Naive thymus-derived CD4-positive, alpha-beta T cell (primary cell): ENCODE data around the gene ACOX3. TPM values are rescaled to one million over a fixed set of nuclear protein-coding genes. Genes with fewer than 3 reads are reported as not detected.
"Not testable (repeated sequence)": the region's sequence is repeated elsewhere in the genome, so short reads cannot be mapped to it uniquely, and the experiment has no call there.

Experiments used
- ATAC-seq: fragments of 150-1000 bp; cut with Tn5 transposase; 2 replicates; pipeline ENCODE4 v1.10.0; 2021; ENCODE audit warnings: mild to moderate bottlenecking, moderate library complexity
- CTCF ChIA-PET: fragments of 350-600 bp; sonication (Branson Sonifier 250); formaldehyde crosslinking; loops from one replicate; lab custom pipeline; 2021; ENCODE audit warnings: antibody characterized with exemption; lab: Charles Lee
- POLR2A ChIA-PET: fragments of 350-600 bp; sonication (Branson Sonifier 250); formaldehyde crosslinking; loops from one replicate; lab custom pipeline; 2021; ENCODE audit warnings: antibody characterized with exemption, inconsistent platforms; lab: Charles Lee
- DNase-seq, 9 donors: peaks; one replicate each; pipeline versions ENCODE4 v3.0.0 to v3.0.0-alpha.2; 2020 to 2022; ENCODE audit warnings: mixed read lengths in 1 of 9
- H3K27ac ChIP-seq: one replicate; pipeline ENCODE4 v1.7.0; 2013; ENCODE audit warnings: mild to moderate bottlenecking, low read depth, low read length, moderate library complexity
- H3K27me3 ChIP-seq, 2 donors: one replicate each; pipeline ENCODE4 v1.7.0; 2013; ENCODE audit warnings: low read length in 2 of 2, mild to moderate bottlenecking in 2 of 2, moderate library complexity in 2 of 2; ENCODE audit not compliant: control insufficient read depth in 2 of 2, insufficient read depth in 2 of 2
- H3K36me3 ChIP-seq, 3 experiments: 1 replicate in 2 of 3; 2 replicates in 1 of 3; pipeline ENCODE4 v1.7.0; 2013; ENCODE audit warnings: low read length in 3 of 3, mild to moderate bottlenecking in 3 of 3, moderate library complexity in 1 of 3; ENCODE audit not compliant: insufficient read depth in 3 of 3, control insufficient read depth in 2 of 3
- H3K4me1 ChIP-seq, 2 donors: one replicate each; pipeline ENCODE4 v1.7.0; 2013; ENCODE audit warnings: low read length in 2 of 2, mild to moderate bottlenecking in 2 of 2, moderate library complexity in 1 of 2; ENCODE audit not compliant: control insufficient read depth in 2 of 2, insufficient read depth in 2 of 2
- H3K4me3 ChIP-seq: 2 replicates; pipeline ENCODE4 v1.7.0; 2013; ENCODE audit warnings: mild to moderate bottlenecking, low read length
- H3K9me3 ChIP-seq, 3 experiments: 1 replicate in 2 of 3; 2 replicates in 1 of 3; pipeline ENCODE4 v1.7.0; 2013; ENCODE audit warnings: low read length in 3 of 3; ENCODE audit not compliant: control insufficient read depth in 2 of 3
- H3K27ac Mint-ChIP-seq, 9 donors: one replicate each; pipeline ENCODE4 v1.8.0; 2020 to 2022; ENCODE audit warnings: mixed read lengths in 9 of 9, mild to moderate bottlenecking in 8 of 9, moderate library complexity in 5 of 9, inconsistent platforms in 2 of 9
- H3K27me3 Mint-ChIP-seq, 5 donors: one replicate each; pipeline ENCODE4 v1.8.0; 2021 to 2022; ENCODE audit warnings: mixed read lengths in 5 of 5, mild to moderate bottlenecking in 1 of 5
- H3K36me3 Mint-ChIP-seq, 5 donors: one replicate each; pipeline ENCODE4 v1.8.0; 2020 to 2022; ENCODE audit warnings: mixed read lengths in 5 of 5, mild to moderate bottlenecking in 3 of 5, inconsistent platforms in 1 of 5
- H3K4me1 Mint-ChIP-seq, 7 donors: one replicate each; pipeline ENCODE4 v1.8.0; 2020 to 2022; ENCODE audit warnings: mixed read lengths in 7 of 7, mild to moderate bottlenecking in 3 of 7, inconsistent platforms in 1 of 7
- H3K4me3 Mint-ChIP-seq, 10 donors: one replicate each; pipeline ENCODE4 v1.8.0; 2020 to 2022; ENCODE audit warnings: mild to moderate bottlenecking in 10 of 10, mixed read lengths in 10 of 10, moderate library complexity in 6 of 10, inconsistent platforms in 2 of 10
- H3K9me3 Mint-ChIP-seq, 11 donors: one replicate each; pipeline ENCODE4 v1.8.0; 2020 to 2022; ENCODE audit warnings: mixed read lengths in 11 of 11, mild to moderate bottlenecking in 4 of 11, inconsistent platforms in 1 of 11, moderate library complexity in 1 of 11
- intact Hi-C, 2 donors: fragments of 100-400 bp; cut with micrococcal nuclease; formaldehyde crosslinking; loops; one replicate each; pipeline ENCODE4 v1.15.1; 2023
- polyA plus RNA-seq, 2 donors: library from polyadenylated mRNA; unstranded; fragments of 300-500 nt; fragmentation: Illumina TruSeq; gene quantifications; one replicate each; pipeline ENCODE4 v1.2.3, GENCODE V29; 2021
- total RNA-seq, 6 experiments: library from RNA in 5 of 6; stranded (reverse) in 5 of 6; gene quantifications; 1 replicate in 5 of 6; 2 replicates in 1 of 6; pipeline ENCODE4 v1.2.3 and lab custom pipeline; 2021 to 2026

Gene ACOX3
- total and polyA plus RNA-seq, 7 experiments from 2014 or later: 10.9 to 20.5 (median 16.1) TPM

DNA sequence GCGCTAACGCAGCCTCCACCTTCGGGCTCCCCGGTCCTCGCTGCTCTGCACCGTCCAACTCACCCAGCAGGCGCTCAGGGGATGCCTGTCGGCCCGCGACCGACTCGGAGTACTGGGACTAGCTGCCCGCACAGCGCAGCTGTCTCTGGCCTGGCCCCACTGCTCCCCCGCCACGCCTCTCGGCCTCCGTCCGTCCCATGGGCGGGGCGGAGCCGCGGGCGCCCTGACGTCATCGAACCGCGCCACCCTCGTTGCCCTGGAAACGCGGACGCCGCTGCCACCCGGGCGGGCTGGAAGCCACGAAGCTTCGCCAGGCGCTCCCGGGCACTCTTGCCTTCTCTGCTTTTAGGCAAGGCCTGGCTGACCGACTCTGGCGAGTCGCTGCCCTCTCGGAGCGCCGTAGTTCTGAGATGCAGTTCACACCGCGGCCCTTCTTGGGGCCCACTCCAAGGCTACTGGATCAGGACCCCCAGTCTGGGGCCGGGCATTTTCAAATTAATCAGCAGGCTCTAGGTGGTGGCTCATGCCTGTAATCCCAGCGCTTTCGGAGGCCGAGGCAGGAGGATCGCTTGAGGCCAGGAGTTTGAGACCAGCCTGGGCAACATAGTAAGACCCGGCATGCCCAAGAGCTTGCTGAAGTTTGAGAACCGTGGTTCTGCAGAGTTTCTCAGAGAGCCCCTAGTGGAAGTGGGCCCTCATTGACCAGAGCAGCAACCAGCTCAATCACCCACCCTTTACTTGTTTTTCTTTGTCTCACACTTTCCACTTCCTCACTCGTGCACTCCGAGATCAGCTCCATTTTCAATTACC, 12.0 kb downstream of the ACOX3 start:
- Mint-ChIP-seq H3K4me1 (peaks cover 15 to 54% (median 48%) of the 10 kb centered on the region in 7 donors), H3K27me3 (no peaks in the 10 kb centered on the region), H3K36me3 (peaks cover 0 to 4% (median 0%) of the 10 kb centered on the region in 5 donors), H3K27ac (peak overlapping the region; percentile 69 to 94 (median 92)), H3K4me3 (peak overlapping the region; percentile 85 to 98 (median 95)), H3K9me3 (peaks cover 0 to 2% (median 0%) of the 10 kb centered on the region in 11 donors)
- CTCF ChIA-PET: interaction anchor here (1.1 kb wide), 1 partner anchor 10 kb away, joined by 3 read pairs; no protein-coding TSS in a partner anchor
- H3K27ac ChIP-seq: peak overlapping the region; percentile 84
- ATAC-seq (peak; percentile 99), DNase-seq (peak; percentile 81 to 99 (median 91))
- no peaks in the 10 kb centered on the region for H3K27me3 ChIP-seq
- intact Hi-C loops: loop anchor here (1.0 to 10.0 kb wide), 6 partner anchors 8 to 1266 kb away; partner anchors contain the start of genes ACOX3 (in 2 of the 2), TRMT44 (in 2 of the 2) and ABLIM2 (in 1 of the 2)
- no peaks in the 10 kb centered on the region for H3K9me3 ChIP-seq
- H3K4me1 ChIP-seq: peaks cover 13 to 17% of the 10 kb centered on the region in 2 donors
- peaks cover 0 to 6% (median 0%) of the 10 kb centered on the region in 3 experiments for H3K36me3 ChIP-seq
- POLR2A ChIA-PET: interaction anchor here (0.8 to 3.3 kb wide), 3 partner anchors 10 to 1361 kb away, joined by 3 to 28 read pairs (median 8); partner anchors contain the start of genes ACOX3 and TRMT44
- peak overlapping the region; percentile 95 for H3K4me3 ChIP-seq

DNA sequence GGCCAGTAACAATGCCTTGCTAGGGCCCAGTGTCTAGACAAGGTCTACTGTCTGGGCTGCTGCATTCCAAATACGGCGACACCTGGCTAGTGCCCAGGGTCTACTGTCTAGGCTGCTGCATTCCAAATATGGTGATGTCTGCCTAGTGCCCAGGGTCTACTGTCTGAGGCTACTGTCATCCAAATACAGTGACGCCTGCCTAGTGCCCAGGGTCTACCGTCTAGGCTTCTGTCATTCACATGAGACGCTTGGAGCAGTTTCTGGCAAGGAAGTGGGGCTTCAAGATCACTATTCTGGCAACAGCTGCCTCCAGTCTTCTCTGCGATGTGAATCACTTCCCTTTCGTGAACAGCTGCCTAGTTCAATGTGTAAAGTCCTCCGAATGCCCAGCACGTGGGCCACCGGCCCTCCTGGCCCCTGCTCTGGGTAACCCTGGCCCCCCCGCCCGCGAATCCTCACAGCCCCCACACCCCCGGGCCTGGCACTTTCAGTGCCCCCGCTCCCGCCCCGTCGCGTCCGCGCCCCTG, 12.7 kb downstream of the ACOX3 start:
- Mint-ChIP-seq H3K4me3 (peak overlapping the region; percentile 85 to 98 (median 95)), H3K27me3 (no peaks in the 10 kb centered on the region), H3K27ac (peak overlapping the region; percentile 69 to 94 (median 92)), H3K36me3 (no peaks in the 10 kb centered on the region), H3K9me3 (peaks cover 0 to 2% (median 0%) of the 10 kb centered on the region in 11 donors), H3K4me1 (peaks cover 12 to 49% (median 43%) of the 10 kb centered on the region in 7 donors)
- CTCF ChIA-PET: interaction anchor here (1.9 kb wide), 1 partner anchor 251 kb away, joined by 3 read pairs; no protein-coding TSS in a partner anchor
- Histone ChIP-seq H3K9me3 (no peaks in the 10 kb centered on the region), H3K36me3 (peaks cover 0 to 6% (median 0%) of the 10 kb centered on the region in 3 experiments), H3K27me3 (no peaks in the 10 kb centered on the region), H3K4me3 (peak overlapping the region; percentile 95), H3K27ac (peak overlapping the region; percentile 84), H3K4me1 (peaks cover 13 to 17% of the 10 kb centered on the region in 2 donors)
- POLR2A ChIA-PET: interaction anchor here (1.4 to 3.3 kb wide), 2 partner anchors 11 to 13 kb away, joined by 8 to 28 read pairs; partner anchors contain the start of genes ACOX3 and TRMT44
- intact Hi-C loops: loop anchor here (1.0 to 10.0 kb wide), 6 partner anchors 8 to 1267 kb away; partner anchors contain the start of genes ACOX3 (in 2 of the 2), TRMT44 (in 2 of the 2) and ABLIM2 (in 1 of the 2)
- no peak for DNase-seq
- peak; percentile 54 for ATAC-seq

DNA sequence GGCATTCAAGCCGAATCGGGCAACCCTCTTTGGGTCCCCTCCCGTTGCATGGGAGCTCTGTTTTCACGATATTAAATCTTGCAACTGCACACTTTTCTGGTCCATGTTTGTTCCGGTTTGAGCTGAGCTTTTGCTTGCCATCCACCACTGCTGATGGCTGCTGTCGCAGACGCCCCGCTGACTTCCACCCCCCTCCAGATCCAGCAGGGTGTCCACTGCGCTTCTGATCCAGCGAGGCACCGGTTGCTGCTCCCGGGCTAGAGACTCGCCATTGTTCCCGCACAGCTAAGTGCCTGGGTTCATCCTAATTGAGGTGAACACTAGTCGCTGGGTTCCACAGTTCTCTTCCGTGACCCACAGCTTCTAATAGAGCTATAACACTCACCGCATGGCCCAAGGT, 13.3 kb downstream of the ACOX3 start:
- Mint-ChIP-seq H3K27ac (peak overlapping the region in 5 of 9 donors; percentile 32 to 90 (median 68)), H3K27me3 (no peaks in the 10 kb centered on the region), H3K4me1 (peaks cover 14 to 49% (median 44%) of the 10 kb centered on the region in 7 donors), H3K9me3 (peaks cover 0 to 2% (median 0%) of the 10 kb centered on the region in 11 donors), H3K36me3 (no peaks in the 10 kb centered on the region), H3K4me3 (peak overlapping the region; percentile 66 to 98 (median 95))
- DNase-seq (no peak), ATAC-seq (no peak)
- POLR2A ChIA-PET: interaction anchor here (3.3 kb wide), 1 partner anchor 13 kb away, joined by 28 read pairs; the partner anchor contains the start of genes ACOX3 and TRMT44
- Histone ChIP-seq H3K4me1 (peaks cover 13 to 17% of the 10 kb centered on the region in 2 donors), H3K9me3 (no peaks in the 10 kb centered on the region), H3K27ac (peak overlapping the region; percentile 84), H3K4me3 (peak overlapping the region; percentile 95), H3K36me3 (peaks cover 0 to 6% (median 0%) of the 10 kb centered on the region in 3 experiments), H3K27me3 (no peaks in the 10 kb centered on the region)
- intact Hi-C loops: loop anchor here in 1 of 2 donors (10.0 kb wide), 1 partner anchor 1268 kb away; no protein-coding TSS in a partner anchor
- CTCF ChIA-PET: interaction anchor here (1.9 kb wide), 1 partner anchor 251 kb away, joined by 3 read pairs; no protein-coding TSS in a partner anchor

DNA sequence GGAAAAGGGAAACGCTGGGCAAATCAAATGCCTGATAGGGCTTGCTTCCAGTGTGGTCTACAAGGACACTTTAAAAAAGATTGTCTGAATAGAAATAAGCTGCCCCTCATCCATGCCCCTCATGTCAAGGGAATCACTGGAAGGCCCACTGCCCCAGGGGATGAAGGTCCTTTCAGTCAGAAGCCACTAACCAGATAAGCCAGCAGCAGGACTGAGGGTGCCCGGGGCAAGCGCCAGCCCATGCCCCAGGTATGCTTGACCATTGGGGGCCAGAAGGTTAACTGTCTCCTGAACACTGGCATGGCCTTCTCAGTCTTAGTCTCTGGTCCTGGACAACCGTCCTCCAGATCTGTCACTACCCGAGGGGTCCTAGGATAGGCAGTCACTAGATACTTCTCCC, 17.7 kb downstream of the ACOX3 start:
- no peaks in the 10 kb centered on the region for H3K27me3 ChIP-seq
- H3K4me1 ChIP-seq: peaks cover 8% of the 10 kb centered on the region in 2 donors
- H3K27ac ChIP-seq: no peak overlapping the region
- H3K27me3 Mint-ChIP-seq: no peaks in the 10 kb centered on the region
- H3K9me3 Mint-ChIP-seq: no peaks in the 10 kb centered on the region
- H3K36me3 Mint-ChIP-seq: peaks cover 0 to 21% (median 0%) of the 10 kb centered on the region in 5 donors
- intact Hi-C loops: loop anchor here in 1 of 2 donors (10.0 kb wide), 1 partner anchor 1272 kb away; no protein-coding TSS in a partner anchor
- no peak overlapping the region for H3K4me3 Mint-ChIP-seq
- H3K27ac Mint-ChIP-seq: peak overlapping the region in 1 of 9 donors; percentile 33
- H3K4me3 ChIP-seq: no peak overlapping the region
- ChIA-PET POLR2A (no interaction called here), CTCF (no interaction called here)
- DNase-seq (no peak), ATAC-seq (no peak)
- H3K9me3 ChIP-seq: no peaks in the 10 kb centered on the region
- peaks cover 18 to 47% (median 43%) of the 10 kb centered on the region in 7 donors for H3K4me1 Mint-ChIP-seq
- H3K36me3 ChIP-seq: peaks cover 0 to under 1% (median 0%) of the 10 kb centered on the region in 3 experiments

DNA sequence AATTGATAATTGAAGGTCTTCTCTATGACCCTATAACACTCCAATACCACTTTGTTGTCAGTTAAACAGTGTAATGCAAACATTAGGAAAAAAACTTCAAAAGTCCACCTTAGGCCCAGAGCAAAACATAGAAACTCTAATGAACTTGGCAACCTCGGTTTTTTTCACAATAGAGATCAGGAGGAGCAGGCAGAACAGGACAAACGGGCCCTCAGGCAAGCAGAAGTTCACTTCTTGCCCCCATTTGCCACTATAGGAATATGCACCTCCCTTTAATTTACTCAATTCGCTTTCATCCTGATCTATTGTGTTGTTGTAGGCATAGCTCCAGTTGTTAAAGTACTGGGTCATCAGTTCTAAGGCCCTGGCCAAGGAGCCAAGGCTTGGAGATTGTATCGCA, 18.2 kb downstream of the ACOX3 start:
- no peaks in the 10 kb centered on the region for H3K9me3 Mint-ChIP-seq
- CTCF ChIA-PET: no interaction called here
- no peak for ATAC-seq
- POLR2A ChIA-PET: no interaction called here
- H3K4me3 ChIP-seq: no peak overlapping the region
- H3K27ac Mint-ChIP-seq: no peak overlapping the region
- peaks cover 0 to 21% (median 0%) of the 10 kb centered on the region in 5 donors for H3K36me3 Mint-ChIP-seq
- H3K4me1 Mint-ChIP-seq: peaks cover 16 to 47% (median 40%) of the 10 kb centered on the region in 7 donors
- no peak for DNase-seq
- H3K4me3 Mint-ChIP-seq: no peak overlapping the region
- H3K9me3 ChIP-seq: no peaks in the 10 kb centered on the region
- H3K36me3 ChIP-seq: peaks cover 0 to under 1% (median 0%) of the 10 kb centered on the region in 3 experiments
- H3K4me1 ChIP-seq: peaks cover 4% of the 10 kb centered on the region in 2 donors
- H3K27me3 ChIP-seq: no peaks in the 10 kb centered on the region
- no peaks in the 10 kb centered on the region for H3K27me3 Mint-ChIP-seq
- intact Hi-C loops: loop anchor here in 1 of 2 donors (10.0 kb wide), 1 partner anchor 1272 kb away; no protein-coding TSS in a partner anchor
- H3K27ac ChIP-seq: no peak overlapping the region

DNA sequence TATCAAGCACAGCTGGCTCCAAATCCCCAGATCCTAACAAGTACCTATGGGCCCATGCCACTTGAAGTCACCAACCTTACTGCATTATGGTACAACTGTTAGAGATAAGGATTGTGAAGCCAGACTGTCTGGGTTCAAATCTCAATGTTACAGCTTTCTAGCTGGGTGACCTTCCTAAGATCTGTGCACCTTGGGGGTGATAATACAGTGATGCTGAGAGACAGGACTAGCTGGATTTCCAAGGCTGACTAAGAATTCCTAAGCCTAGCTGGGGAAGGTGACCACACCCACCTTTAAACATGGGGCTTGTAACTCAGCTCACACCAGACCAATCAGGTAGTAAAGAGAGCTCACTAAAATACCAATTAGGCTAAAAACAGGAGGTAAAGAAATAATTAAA, 20.4 kb downstream of the ACOX3 start:
- H3K27me3 Mint-ChIP-seq, H3K9me3 Mint-ChIP-seq, ATAC-seq, H3K4me3 ChIP-seq, H3K4me3 Mint-ChIP-seq, CTCF ChIA-PET, H3K4me1 ChIP-seq, POLR2A ChIA-PET, H3K9me3 ChIP-seq, H3K27me3 ChIP-seq, H3K27ac Mint-ChIP-seq, DNase-seq, H3K27ac ChIP-seq: not testable (repeated sequence)
- H3K36me3 Mint-ChIP-seq: peaks cover 0 to 32% (median 6%) of the 10 kb centered on the region in 5 donors
- peaks cover 8 to 30% (median 20%) of the 10 kb centered on the region in 7 donors for H3K4me1 Mint-ChIP-seq
- peaks cover 0 to 20% (median 0%) of the 10 kb centered on the region in 3 experiments for H3K36me3 ChIP-seq
- intact Hi-C loops: loop anchor here in 1 of 2 donors (10.0 kb wide), 1 partner anchor 1275 kb away; no protein-coding TSS in a partner anchor
